GM19324 (cell line): ENCODE results near the gene ZNF845.
"Not testable (repeated sequence)": the region's sequence is repeated elsewhere in the genome, so short reads cannot be mapped to it uniquely, and the experiment has no call there.

ENCODE experiments used
- ATAC-seq: cut with Tn5 transposase; IDR thresholded peaks from one replicate; pipeline ENCODE4 v1.9.1; 2021; ENCODE audit warnings: mild to moderate bottlenecking, moderate library complexity; ENCODE audit not compliant: unreplicated experiment, low FRiP score

Gene ZNF845

GRCh38 chr19:53374743-53375142 lies 41.2 kb downstream of the ZNF845 start:
- ATAC-seq, result no peak

DNA sequence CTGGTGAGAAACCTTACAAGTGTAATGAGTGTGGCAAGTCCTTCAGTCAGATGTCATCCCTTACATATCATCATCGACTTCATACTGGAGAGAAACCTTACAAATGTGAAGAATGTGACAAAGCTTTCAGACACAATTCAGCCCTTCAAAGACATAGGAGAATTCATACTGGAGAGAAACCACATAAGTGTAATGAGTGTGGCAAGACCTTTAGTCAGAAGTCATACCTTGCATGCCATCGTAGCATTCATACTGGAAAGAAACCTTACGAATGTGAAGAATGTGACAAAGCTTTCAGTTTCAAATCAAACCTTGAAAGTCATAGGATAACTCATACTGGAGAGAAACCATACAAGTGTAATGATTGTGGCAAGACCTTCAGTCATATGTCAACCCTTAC lies 47.8 kb downstream of the ZNF845 start:
- no peak for ATAC-seq

DNA sequence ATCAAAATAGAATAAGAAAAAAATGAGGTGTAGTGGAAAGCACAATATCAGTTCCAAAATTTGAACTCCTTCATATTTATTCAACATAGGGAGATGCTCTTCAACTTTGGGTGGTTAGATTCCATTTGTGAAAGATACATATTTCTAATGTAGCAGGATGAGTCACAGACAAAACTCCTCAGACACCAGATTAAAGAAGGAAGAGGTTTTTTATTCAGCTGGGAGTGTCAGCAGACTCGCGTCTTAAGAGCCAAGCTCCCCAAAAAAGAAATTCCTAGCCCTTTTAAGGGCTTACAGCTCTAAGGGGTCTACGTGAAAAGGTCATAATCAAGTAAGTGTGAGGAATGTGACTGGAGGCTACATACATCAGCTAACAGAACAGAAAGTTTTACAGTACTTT lies 54.6 kb downstream of the ZNF845 start:
- no peak for ATAC-seq

DNA sequence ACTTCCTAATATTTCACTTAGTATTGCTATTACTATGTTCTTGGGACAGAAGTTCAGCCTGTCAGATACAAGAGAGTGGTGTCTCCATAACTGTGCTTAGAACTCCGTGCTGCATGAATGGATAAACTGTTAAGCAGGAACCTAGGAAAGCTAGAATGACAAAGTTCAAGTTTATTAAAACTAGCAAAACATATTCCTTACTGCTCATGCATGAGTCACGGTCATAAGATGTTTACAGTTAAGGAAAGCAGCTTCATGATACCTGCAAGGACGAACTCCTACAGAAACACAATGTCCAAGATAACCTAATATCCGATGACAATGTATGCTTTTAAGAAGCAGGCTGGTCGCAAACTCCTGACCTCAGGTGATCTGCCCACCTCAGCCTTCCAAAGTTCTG lies 55.4 kb downstream of the ZNF845 start:
- ATAC-seq, result no peak

DNA sequence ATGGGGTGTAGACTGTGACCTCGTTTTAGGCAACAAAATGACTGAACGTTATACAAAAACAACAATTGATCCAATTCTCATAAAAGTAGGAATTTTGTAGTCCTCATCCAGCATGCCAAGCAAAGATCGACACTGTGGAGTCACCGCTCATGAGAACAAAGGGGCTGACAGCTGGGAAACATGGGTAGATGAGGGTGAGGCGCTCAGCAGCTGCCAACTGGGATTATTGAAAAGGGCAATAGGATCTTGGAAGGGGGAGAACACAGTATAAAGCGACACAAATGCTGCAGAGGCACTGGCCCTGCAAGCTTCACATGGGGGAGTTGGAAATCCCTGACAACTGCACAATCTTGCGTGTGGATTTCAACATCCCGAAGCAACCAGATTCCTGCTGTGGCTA lies 56.0 kb downstream of the ZNF845 start:
- ATAC-seq, result no peak

GRCh38 chr19:53389978-53390377 lies 56.4 kb downstream of the ZNF845 start:
- no peak for ATAC-seq

- no peak for ATAC-seq
Observed at GRCh38 chr19:53394522-53394973, 61.0 kb downstream of the ZNF845 start.

DNA sequence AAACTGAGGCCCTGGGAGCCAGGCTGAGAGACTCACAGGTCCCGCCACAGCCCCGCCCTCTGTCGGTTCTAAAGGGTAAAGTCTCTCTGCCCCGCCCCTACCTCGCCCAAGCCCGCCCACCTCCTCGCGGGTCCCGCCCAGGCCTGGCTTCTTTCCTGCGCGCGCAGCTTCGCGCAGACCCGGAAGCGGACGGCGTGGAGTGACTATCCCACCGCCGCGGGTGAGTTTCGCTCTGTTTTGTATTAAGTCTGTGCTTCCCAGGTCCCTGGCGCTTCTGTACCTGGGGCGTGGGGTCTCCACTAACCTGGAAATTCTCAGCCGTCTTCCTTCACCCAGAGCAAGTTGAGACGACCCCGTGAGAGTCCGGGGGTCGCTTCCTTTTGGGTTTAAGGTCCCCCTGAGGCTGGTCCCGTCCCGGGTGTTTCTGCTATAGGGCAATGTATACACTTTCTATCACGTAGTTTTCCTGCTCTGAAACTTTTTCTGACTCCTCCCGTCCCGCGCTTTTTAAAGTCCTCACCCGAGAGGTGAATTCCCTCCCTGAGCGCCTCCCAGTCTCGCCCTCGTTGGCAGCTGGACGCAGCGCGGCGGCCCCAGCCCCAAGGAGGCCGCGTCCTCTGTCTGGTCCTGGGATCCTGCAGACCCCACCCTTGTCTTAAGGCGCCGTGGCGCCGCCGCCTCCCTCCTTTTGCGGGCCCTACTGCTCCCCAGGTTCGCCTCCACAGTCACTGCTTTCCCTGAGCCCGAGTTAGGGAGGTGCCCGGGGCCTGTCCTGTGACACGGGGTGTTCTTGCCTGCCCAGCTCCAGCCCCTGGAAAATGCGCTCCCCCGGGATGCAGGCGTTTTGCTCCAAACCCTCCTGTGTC lies 61.7 kb downstream of the ZNF845 start, which contains the start of gene ZNF765:
TSS of gene ZNF765 (plus strand) at position 176 of the 866 bp plus-strand sequence. CDS start 2,867 bp downstream, outside the sequence.
- peak; percentile 92 for ATAC-seq

DNA sequence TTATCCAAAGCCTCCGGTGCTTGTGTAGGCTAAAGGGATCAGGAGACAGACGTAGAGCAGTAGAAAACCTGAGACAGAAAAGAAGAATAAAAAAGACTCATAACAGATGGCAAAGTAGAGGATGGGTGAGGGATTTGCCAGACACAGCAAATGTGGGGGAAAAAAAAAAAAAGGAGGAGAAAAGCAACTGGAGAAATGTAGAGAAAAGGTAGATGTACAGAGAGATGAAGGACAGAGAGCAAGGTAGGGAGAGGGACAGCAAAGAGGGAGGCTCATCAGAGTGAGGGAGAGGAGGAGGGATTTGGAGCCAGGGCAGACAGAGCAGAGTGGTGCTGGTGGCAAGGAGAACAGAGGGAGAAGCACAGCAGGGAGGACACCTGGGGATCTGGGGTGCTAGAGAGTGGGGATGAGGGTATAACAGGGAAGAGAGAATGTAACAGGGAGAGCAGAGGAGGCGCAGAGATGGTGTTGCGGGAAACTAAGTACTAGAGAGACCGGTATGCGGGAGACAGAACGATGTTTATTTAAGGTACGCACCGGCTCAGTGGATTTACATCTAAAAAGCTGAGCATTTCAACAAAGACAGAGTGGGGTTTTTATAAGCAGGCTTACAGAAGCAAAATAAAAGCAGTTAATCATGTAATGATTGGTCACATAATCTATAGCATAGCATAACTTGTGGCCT lies 62.4 kb downstream of the ZNF845 start:
- not testable (repeated sequence) for ATAC-seq

- ATAC-seq, result no peak
Observed at GRCh38 chr19:53396525-53396868, 62.9 kb downstream of the ZNF845 start.

DNA sequence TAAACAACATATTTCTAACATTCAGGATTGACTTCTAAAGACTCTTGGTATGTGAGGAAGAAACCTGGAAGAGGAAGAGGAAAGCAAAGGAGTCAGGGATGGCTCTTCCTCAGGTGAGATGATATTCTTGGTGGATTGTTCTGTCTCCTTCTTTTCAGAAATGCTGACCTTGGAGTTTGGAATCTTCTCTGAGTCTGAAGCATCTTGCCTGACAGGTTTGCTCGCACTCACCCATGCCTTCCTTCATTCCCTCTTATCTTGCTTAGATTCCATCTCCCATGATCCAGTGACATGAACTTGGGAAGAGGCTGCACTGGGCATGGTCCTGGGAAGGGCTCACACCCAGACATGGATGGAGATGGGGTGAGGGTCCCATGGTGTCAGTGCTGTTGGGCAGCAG lies 64.4 kb downstream of the ZNF845 start:
- ATAC-seq, result not testable (repeated sequence)
